ENCODE results near the gene DAAM2. TPM values are rescaled to one million over a fixed set of nuclear protein-coding genes. Genes with fewer than 3 reads are reported as not detected.

Gene DAAM2
- total and polyA plus RNA-seq, 2 experiments from 2014 or later: 1.8 to 5.6 TPM

DNA sequence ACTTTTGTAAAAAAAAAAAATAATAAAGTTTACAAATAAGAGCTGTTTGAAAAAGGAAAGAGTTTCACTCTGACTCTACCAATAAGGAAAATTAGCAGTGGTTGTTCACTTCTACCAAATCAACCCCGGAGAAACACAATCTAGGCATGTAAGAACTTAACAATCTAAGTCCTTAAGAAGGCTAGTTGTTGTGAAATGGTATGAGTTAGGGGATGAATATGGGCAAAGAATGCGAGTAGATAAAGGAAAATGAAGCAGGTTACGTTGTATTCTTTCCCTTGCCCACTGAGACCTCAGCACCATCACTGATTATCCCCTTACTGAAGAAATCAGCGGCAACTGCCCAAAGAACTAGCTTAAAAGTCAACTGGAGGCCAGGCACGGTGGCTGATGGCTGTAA is 126.7 kb downstream of the DAAM2 start:
- in situ Hi-C loops (cut with MboI): no loop called here
- no peak for DNase-seq
- H4K20me1 ChIP-seq (ENCODE audit: insufficient read depth): no peaks in the 10 kb centered on the region
- TF ChIP-seq EZH2phosphoT487 (IDR thresholded peaks at IDR 0.05; ENCODE audit: insufficient read depth, low read depth): no peak
- TF ChIP-seq EZH2 (IDR thresholded peaks at IDR 0.05; ENCODE audit: insufficient read depth, poor library complexity, severe bottlenecking): no peak
- H3K4me3 ChIP-seq: no peak overlapping the region
- no peaks in the 10 kb centered on the region for H3K9me2 ChIP-seq (ENCODE audit: insufficient read depth)
- H3F3A ChIP-seq (ENCODE audit: insufficient read depth): no peaks in the 10 kb centered on the region
- H3K27ac ChIP-seq: no peak overlapping the region
- no peaks in the 10 kb centered on the region for H3K36me3 ChIP-seq (ENCODE audit: low read depth)
- H3K4me1 ChIP-seq (ENCODE audit: insufficient read depth): no peaks in the 10 kb centered on the region
- no peaks in the 10 kb centered on the region for H3K27me3 ChIP-seq (replicated peaks; ENCODE audit: insufficient read depth)
- no peaks in the 10 kb centered on the region for H3K9me3 ChIP-seq (ENCODE audit: low read depth)
- no peaks in the 10 kb centered on the region for H3K79me2 ChIP-seq (ENCODE audit: insufficient read depth)
- no peak overlapping the region for H3K9ac ChIP-seq
- 81 to 82% methylated on average over 5 of the region's 5 CpGs for WGBS, 2 experiments (ENCODE audit: low coverage in 1 of 2, low lambda C conversion rate in 2 of 2, missing lambda C conversion rate in 2 of 2)
- H2AFZ ChIP-seq: no peak overlapping the region
- no peak overlapping the region for H3K4me2 ChIP-seq (ENCODE audit: unreplicated experiment)

DNA sequence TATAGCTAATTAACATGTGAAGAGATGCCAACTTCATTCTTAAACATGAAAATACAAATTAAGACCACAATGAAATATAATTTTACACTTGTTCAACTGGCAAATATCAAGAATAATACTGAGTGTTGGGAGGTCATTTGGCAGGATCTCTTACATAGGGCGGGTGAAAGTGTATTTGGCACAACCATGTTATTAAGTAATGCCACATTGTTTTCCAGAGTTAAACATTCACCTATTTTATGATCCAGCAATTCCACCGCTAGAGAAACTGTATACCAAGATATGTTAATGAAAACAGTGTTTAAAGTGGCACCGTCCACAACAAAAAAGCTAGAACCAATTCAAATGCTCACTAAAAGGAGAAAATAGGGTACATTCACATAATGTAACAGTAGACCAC is 128.0 kb downstream of the DAAM2 start:
- Histone ChIP-seq H3K9ac (no peak overlapping the region), H3K9me3 (ENCODE audit: low read depth) (no peaks in the 10 kb centered on the region), H3K4me2 (ENCODE audit: unreplicated experiment) (no peak overlapping the region), H2AFZ (no peak overlapping the region), H3K27ac (no peak overlapping the region), H3K36me3 (ENCODE audit: low read depth) (no peaks in the 10 kb centered on the region), H3K9me2 (ENCODE audit: insufficient read depth) (no peaks in the 10 kb centered on the region), H3K79me2 (ENCODE audit: insufficient read depth) (no peaks in the 10 kb centered on the region), H3K4me3 (no peak overlapping the region), H3K27me3 (replicated peaks; ENCODE audit: insufficient read depth) (no peaks in the 10 kb centered on the region), H3F3A (ENCODE audit: insufficient read depth) (no peaks in the 10 kb centered on the region), H4K20me1 (ENCODE audit: insufficient read depth) (no peaks in the 10 kb centered on the region), H3K4me1 (ENCODE audit: insufficient read depth) (no peaks in the 10 kb centered on the region)
- in situ Hi-C loops (cut with MboI): no loop called here
- TF ChIP-seq EZH2 (IDR thresholded peaks at IDR 0.05; ENCODE audit: insufficient read depth, poor library complexity, severe bottlenecking) (no peak), EZH2phosphoT487 (IDR thresholded peaks at IDR 0.05; ENCODE audit: insufficient read depth, low read depth) (no peak)
- WGBS, 2 experiments (ENCODE audit: low coverage in 1 of 2, low lambda C conversion rate in 2 of 2, missing lambda C conversion rate in 2 of 2): 67 to 72% methylated on average over 3 of the region's 3 CpGs
- no peak for DNase-seq

DNA sequence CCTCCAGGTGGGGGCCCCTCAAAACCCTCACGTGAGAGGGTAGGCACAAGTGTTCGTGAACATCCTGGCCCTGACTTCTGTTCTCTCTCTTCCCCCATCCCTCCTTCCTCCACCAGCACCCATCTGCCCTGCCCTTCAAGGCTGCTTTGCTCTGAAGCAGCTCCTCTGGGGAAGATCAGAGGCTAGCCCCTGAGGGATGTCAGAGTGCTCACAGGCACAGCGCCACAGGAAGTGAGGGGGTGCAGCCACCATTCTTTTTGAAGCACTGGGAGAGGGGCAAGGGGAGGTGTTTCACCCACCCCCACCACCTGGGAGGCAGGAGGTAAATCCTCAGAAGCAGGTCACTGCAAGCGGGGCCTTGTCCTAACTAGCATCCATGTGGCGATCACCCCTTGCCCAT is 130.6 kb downstream of the DAAM2 start:
- Histone ChIP-seq H3K4me2 (ENCODE audit: unreplicated experiment) (no peak overlapping the region), H3K79me2 (ENCODE audit: insufficient read depth) (no peaks in the 10 kb centered on the region), H3K27me3 (replicated peaks; ENCODE audit: insufficient read depth) (no peaks in the 10 kb centered on the region), H4K20me1 (ENCODE audit: insufficient read depth) (no peaks in the 10 kb centered on the region), H3K27ac (no peak overlapping the region), H3F3A (ENCODE audit: insufficient read depth) (no peaks in the 10 kb centered on the region; the same call in 1 of the 2 replicates), H3K9me3 (ENCODE audit: low read depth) (no peaks in the 10 kb centered on the region), H3K9me2 (ENCODE audit: insufficient read depth) (no peaks in the 10 kb centered on the region), H3K36me3 (ENCODE audit: low read depth) (no peaks in the 10 kb centered on the region), H3K4me1 (ENCODE audit: insufficient read depth) (no peaks in the 10 kb centered on the region), H3K9ac (no peak overlapping the region), H2AFZ (no peak overlapping the region), H3K4me3 (no peak overlapping the region)
- in situ Hi-C loops (cut with MboI): no loop called here
- WGBS, 2 experiments (ENCODE audit: low coverage in 1 of 2, low lambda C conversion rate in 2 of 2, missing lambda C conversion rate in 2 of 2): 78 to 85% methylated on average over 5 of the region's 5 CpGs
- TF ChIP-seq EZH2phosphoT487 (IDR thresholded peaks at IDR 0.05; ENCODE audit: insufficient read depth, low read depth): no peak
- TF ChIP-seq EZH2 (IDR thresholded peaks at IDR 0.05; ENCODE audit: insufficient read depth, poor library complexity, severe bottlenecking): no peak
- no peak for DNase-seq

DNA sequence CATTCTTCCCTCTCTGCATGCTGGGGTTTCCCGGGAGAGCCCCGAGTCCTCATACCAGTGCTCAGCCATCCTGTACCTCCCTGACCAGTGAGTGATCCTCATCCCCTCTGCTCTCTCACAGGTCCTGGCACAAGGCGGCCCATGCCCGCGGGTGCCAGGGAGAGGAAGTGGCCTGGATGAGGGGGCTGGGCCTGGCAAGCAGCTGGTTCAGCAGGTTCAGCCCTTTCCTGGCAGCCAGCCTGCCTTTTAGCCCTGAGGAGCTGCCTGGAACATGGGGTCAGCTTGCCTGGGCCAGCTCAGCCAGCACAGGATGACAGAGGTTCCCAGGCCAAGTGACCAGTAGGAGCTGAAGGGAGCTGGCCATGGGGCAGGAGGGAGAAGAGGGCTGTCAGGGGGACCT is 131.2 kb downstream of the DAAM2 start:
- Histone ChIP-seq H3K4me3 (no peak overlapping the region), H3K27me3 (replicated peaks; ENCODE audit: insufficient read depth) (no peaks in the 10 kb centered on the region), H3K9me3 (ENCODE audit: low read depth) (no peaks in the 10 kb centered on the region), H3K79me2 (ENCODE audit: insufficient read depth) (no peaks in the 10 kb centered on the region), H3K36me3 (ENCODE audit: low read depth) (no peaks in the 10 kb centered on the region), H2AFZ (no peak overlapping the region), H3K4me2 (ENCODE audit: unreplicated experiment) (no peak overlapping the region), H3K4me1 (ENCODE audit: insufficient read depth) (no peaks in the 10 kb centered on the region), H3K27ac (no peak overlapping the region), H4K20me1 (ENCODE audit: insufficient read depth) (no peaks in the 10 kb centered on the region), H3K9ac (no peak overlapping the region), H3F3A (ENCODE audit: insufficient read depth) (no peaks in the 10 kb centered on the region; the same call in 1 of the 2 replicates), H3K9me2 (ENCODE audit: insufficient read depth) (no peaks in the 10 kb centered on the region)
- in situ Hi-C loops (cut with MboI): no loop called here
- TF ChIP-seq EZH2 (IDR thresholded peaks at IDR 0.05; ENCODE audit: insufficient read depth, poor library complexity, severe bottlenecking) (no peak), EZH2phosphoT487 (IDR thresholded peaks at IDR 0.05; ENCODE audit: insufficient read depth, low read depth) (no peak)
- DNase-seq: no peak
- WGBS, 2 experiments (ENCODE audit: low coverage in 1 of 2, low lambda C conversion rate in 2 of 2, missing lambda C conversion rate in 2 of 2): 95 to 98% methylated on average over 5 of the region's 5 CpGs

DNA sequence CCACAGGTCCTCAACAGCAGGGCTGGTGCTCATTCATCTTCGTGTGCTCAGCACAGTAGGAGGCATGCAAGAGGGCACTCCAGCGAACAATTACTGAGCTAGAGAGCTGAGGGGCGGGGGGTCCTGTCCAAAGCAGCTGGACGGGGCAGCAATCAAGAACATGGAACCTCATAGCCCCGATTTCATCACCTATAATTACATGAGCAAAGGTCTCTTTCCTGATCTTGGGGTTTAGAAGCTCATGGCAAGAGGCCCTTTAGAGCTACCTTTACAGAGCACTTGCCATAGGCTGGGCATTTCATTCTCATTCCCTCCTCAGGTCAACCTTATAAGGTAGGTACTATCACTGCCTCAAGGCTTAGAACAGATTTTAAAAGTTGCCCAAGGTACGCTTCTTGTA is 131.7 kb downstream of the DAAM2 start:
- Histone ChIP-seq H3K4me2 (ENCODE audit: unreplicated experiment) (no peak overlapping the region), H3K9me2 (ENCODE audit: insufficient read depth) (no peaks in the 10 kb centered on the region), H2AFZ (no peak overlapping the region), H3F3A (ENCODE audit: insufficient read depth) (no peaks in the 10 kb centered on the region; the same call in 1 of the 2 replicates), H3K9me3 (ENCODE audit: low read depth) (no peaks in the 10 kb centered on the region), H3K27me3 (replicated peaks; ENCODE audit: insufficient read depth) (no peaks in the 10 kb centered on the region), H3K4me1 (ENCODE audit: insufficient read depth) (no peaks in the 10 kb centered on the region), H3K36me3 (ENCODE audit: low read depth) (no peaks in the 10 kb centered on the region), H3K27ac (no peak overlapping the region), H3K9ac (no peak overlapping the region), H3K79me2 (ENCODE audit: insufficient read depth) (no peaks in the 10 kb centered on the region), H3K4me3 (no peak overlapping the region), H4K20me1 (ENCODE audit: insufficient read depth) (no peaks in the 10 kb centered on the region)
- DNase-seq: no peak
- TF ChIP-seq EZH2phosphoT487 (IDR thresholded peaks at IDR 0.05; ENCODE audit: insufficient read depth, low read depth): no peak
- TF ChIP-seq EZH2 (IDR thresholded peaks at IDR 0.05; ENCODE audit: insufficient read depth, poor library complexity, severe bottlenecking): no peak
- WGBS, 2 experiments (ENCODE audit: low coverage in 1 of 2, low lambda C conversion rate in 2 of 2, missing lambda C conversion rate in 2 of 2): 85 to 89% methylated on average over 6 of the region's 6 CpGs
- in situ Hi-C loops (cut with MboI): no loop called here

Data from GM23248 (cell line).